Chondrocyte (in vitro differentiated cells): ENCODE data around the gene DSG2. TPM values are rescaled to one million over a fixed set of nuclear protein-coding genes. Genes with fewer than 3 reads are reported as not detected.

Source experiments
- DNase-seq: peaks from one replicate; pipeline ENCODE4 v3.0.0; 2021; ENCODE audit warnings: mixed read lengths, low spot score
- H3K27ac Mint-ChIP-seq: one replicate; pipeline ENCODE4 v1.8.0; 2021; ENCODE audit warnings: mild to moderate bottlenecking, moderate library complexity, mixed read lengths; ENCODE audit not compliant: unreplicated experiment
- H3K27me3 Mint-ChIP-seq: 2 replicates; pipeline ENCODE4 v1.8.0; 2021; ENCODE audit warnings: low read depth, mixed read lengths
- H3K36me3 Mint-ChIP-seq: 2 replicates; pipeline ENCODE4 v1.8.0; 2021; ENCODE audit warnings: low read depth, mixed read lengths
- H3K4me1 Mint-ChIP-seq: 2 replicates; pipeline ENCODE4 v1.8.0; 2021; ENCODE audit warnings: low read depth, mild to moderate bottlenecking, mixed read lengths
- H3K4me3 Mint-ChIP-seq: one replicate; pipeline ENCODE4 v1.8.0; 2021; ENCODE audit warnings: mild to moderate bottlenecking, moderate library complexity, mixed read lengths; ENCODE audit not compliant: unreplicated experiment
- H3K9me3 Mint-ChIP-seq: 2 replicates; pipeline ENCODE4 v1.8.0; 2021; ENCODE audit warnings: low read depth, mixed read lengths
- total RNA-seq: library from RNA; stranded (reverse); gene quantifications from 3 replicates; pipeline ENCODE4 v1.2.1, GENCODE V29; 2021
- TF ChIP-seq, protein P1 (sequence below): fragments of 200-600 bp; sonication (generic); IDR thresholded peaks from 2 replicates; pipeline ENCODE4 v1.5.0; 2021; ENCODE audit warnings: antibody characterized with exemption, mild to moderate bottlenecking, moderate library complexity

Gene DSG2
- total RNA-seq, 1 donor from 2014 or later: 45.0 TPM

- no peaks in the 10 kb centered on the region for H3K36me3 Mint-ChIP-seq
- H3K4me1 Mint-ChIP-seq: no peaks in the 10 kb centered on the region
- no peak for DNase-seq
- TF ChIP-seq, protein P1, sequence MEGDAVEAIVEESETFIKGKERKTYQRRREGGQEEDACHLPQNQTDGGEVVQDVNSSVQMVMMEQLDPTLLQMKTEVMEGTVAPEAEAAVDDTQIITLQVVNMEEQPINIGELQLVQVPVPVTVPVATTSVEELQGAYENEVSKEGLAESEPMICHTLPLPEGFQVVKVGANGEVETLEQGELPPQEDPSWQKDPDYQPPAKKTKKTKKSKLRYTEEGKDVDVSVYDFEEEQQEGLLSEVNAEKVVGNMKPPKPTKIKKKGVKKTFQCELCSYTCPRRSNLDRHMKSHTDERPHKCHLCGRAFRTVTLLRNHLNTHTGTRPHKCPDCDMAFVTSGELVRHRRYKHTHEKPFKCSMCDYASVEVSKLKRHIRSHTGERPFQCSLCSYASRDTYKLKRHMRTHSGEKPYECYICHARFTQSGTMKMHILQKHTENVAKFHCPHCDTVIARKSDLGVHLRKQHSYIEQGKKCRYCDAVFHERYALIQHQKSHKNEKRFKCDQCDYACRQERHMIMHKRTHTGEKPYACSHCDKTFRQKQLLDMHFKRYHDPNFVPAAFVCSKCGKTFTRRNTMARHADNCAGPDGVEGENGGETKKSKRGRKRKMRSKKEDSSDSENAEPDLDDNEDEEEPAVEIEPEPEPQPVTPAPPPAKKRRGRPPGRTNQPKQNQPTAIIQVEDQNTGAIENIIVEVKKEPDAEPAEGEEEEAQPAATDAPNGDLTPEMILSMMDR: no peak
- H3K27ac Mint-ChIP-seq: no peak overlapping the region
- no peaks in the 10 kb centered on the region for H3K27me3 Mint-ChIP-seq
- no peaks in the 10 kb centered on the region for H3K9me3 Mint-ChIP-seq
- no peak overlapping the region for H3K4me3 Mint-ChIP-seq
These were observed 79.2 kb downstream of the DSG2 start for GRCh38 chr18:31577195-31577594.

DNA sequence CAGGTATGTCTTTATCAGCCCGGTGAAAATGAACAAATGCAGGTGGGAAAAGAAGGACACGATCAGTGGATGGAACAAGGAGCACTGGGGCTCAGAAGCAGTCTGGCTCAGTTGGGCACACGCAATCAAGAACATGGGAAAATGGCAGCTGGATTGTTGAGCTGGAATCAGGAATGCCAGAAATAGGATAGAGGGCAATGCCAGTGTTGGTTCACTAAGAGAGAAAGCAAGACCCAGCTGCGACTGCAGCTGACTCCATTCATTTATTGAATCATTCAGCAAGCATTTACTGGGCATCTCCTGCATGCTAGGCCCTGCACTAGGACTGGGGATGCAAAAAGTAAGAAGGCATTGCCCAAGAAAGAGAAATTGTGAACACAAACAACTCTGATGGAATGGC, 80.1 kb downstream of the DSG2 start:
- no peaks in the 10 kb centered on the region for H3K4me1 Mint-ChIP-seq
- DNase-seq: no peak
- no peaks in the 10 kb centered on the region for H3K27me3 Mint-ChIP-seq
- TF ChIP-seq, protein P1: no peak
- no peak overlapping the region for H3K4me3 Mint-ChIP-seq
- no peaks in the 10 kb centered on the region for H3K9me3 Mint-ChIP-seq
- no peaks in the 10 kb centered on the region for H3K36me3 Mint-ChIP-seq
- H3K27ac Mint-ChIP-seq: no peak overlapping the region

GRCh38 chr18:31579375-31579774, 81.4 kb downstream of the DSG2 start:
- no peak overlapping the region for H3K4me3 Mint-ChIP-seq
- TF ChIP-seq, protein P1: no peak
- no peaks in the 10 kb centered on the region for H3K4me1 Mint-ChIP-seq
- no peak overlapping the region for H3K27ac Mint-ChIP-seq
- H3K9me3 Mint-ChIP-seq: no peaks in the 10 kb centered on the region
- no peaks in the 10 kb centered on the region for H3K27me3 Mint-ChIP-seq
- no peaks in the 10 kb centered on the region for H3K36me3 Mint-ChIP-seq
- no peak for DNase-seq

DNA sequence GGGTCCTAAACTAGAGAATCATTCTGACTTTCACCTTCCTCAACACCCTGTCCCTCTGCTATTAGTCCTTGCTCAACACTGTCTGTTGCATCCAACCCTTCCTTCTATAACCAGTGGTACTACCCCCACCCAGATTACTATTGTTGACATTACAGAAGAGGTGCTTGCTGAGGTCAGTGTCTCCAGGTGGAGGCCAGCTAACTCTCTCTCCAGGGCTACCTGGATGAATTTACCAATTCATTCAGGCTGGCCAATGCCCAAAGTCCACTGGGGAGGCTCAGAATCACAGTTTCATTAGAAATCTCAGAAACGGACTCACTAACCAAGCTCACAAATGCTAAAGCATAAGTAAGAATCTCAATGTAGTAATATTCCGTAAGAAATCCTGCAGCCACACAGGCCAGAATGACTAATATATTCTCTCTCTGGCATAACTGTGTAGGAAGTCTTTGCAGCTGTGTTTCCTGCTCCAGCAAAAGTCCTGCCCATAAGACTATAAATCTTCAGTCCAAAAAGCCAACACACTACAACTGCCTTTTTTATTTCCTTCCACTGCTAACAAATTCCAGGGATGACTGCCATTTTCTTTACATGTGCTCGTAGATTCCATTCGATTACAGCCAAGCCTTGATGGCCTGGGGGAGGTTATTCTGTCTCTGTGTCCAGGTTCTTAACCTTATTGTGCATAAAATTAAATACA, 83.7 kb downstream of the DSG2 start:
- H3K27me3 Mint-ChIP-seq: no peaks in the 10 kb centered on the region
- H3K36me3 Mint-ChIP-seq: no peaks in the 10 kb centered on the region
- H3K4me1 Mint-ChIP-seq: no peaks in the 10 kb centered on the region
- DNase-seq: no peak
- no peak overlapping the region for H3K4me3 Mint-ChIP-seq
- H3K9me3 Mint-ChIP-seq: no peaks in the 10 kb centered on the region
- TF ChIP-seq, protein P1: no peak
- no peak overlapping the region for H3K27ac Mint-ChIP-seq

- Mint-ChIP-seq H3K36me3 (no peaks in the 10 kb centered on the region), H3K4me1 (no peaks in the 10 kb centered on the region), H3K4me3 (no peak overlapping the region), H3K9me3 (no peaks in the 10 kb centered on the region), H3K27me3 (no peaks in the 10 kb centered on the region), H3K27ac (no peak overlapping the region)
- no peak for DNase-seq
- TF ChIP-seq, protein P1: no peak
These were observed 85.3 kb downstream of the DSG2 start for GRCh38 chr18:31583185-31583854.
